ENCODE measurements around the gene PEX14.

- TF ChIP-seq, protein P1, sequence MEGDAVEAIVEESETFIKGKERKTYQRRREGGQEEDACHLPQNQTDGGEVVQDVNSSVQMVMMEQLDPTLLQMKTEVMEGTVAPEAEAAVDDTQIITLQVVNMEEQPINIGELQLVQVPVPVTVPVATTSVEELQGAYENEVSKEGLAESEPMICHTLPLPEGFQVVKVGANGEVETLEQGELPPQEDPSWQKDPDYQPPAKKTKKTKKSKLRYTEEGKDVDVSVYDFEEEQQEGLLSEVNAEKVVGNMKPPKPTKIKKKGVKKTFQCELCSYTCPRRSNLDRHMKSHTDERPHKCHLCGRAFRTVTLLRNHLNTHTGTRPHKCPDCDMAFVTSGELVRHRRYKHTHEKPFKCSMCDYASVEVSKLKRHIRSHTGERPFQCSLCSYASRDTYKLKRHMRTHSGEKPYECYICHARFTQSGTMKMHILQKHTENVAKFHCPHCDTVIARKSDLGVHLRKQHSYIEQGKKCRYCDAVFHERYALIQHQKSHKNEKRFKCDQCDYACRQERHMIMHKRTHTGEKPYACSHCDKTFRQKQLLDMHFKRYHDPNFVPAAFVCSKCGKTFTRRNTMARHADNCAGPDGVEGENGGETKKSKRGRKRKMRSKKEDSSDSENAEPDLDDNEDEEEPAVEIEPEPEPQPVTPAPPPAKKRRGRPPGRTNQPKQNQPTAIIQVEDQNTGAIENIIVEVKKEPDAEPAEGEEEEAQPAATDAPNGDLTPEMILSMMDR (IDR thresholded peaks at IDR 0.05): no peak
- no peak for TF ChIP-seq POLR2A (IDR thresholded peaks at IDR 0.05)
These were observed 126.8 kb downstream of the PEX14 start for GRCh38 chr1:10601342-10602070.

Measured in heart left ventricle (tissue), 13 donors.